NCI-H2107 (cell line): Measurements from ENCODE around the gene AKR1B15.

ENCODE experiments used
- DNase-seq: peaks from one replicate; lab custom pipeline; 2025; lab: John Stamatoyannopoulos, UW

Gene AKR1B15

GRCh38 chr7:134618756-134619530, 70.0 kb downstream of the AKR1B15 start:
- DNase-seq: no peak

DNA sequence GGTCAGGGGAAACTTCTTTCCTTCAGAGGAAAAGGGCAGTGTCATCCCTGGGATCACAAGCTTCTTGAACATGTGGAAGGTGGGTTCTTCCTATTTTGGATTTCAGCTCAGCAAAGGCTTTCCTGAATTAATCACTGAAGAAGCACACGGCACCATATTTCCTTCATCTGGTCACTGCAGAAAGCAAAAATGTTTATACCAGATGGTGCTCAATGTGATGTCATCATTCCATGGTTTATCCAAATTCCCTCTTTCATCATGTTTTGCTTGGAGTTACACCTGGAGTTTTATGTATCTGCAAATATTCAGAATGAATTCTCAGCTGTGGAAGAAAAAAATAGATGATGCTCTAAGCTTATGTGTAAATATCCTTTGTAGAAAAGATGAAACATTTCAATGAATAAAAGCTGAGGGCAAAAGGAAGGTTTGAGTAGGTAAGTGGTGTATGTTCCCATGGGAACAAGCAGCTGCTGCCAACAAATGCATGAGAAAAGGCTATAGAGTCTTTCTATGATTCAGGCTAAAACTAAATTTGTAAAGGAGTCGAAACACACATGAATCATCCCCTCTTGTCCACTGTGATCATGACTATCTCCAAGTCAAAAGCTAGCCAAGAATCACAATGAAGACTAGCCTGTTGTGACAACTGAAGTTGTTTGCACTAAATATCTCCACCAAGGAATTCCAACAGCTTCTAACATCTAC, 70.9 kb downstream of the AKR1B15 start:
- no peak for DNase-seq

- DNase-seq: no peak
Observed at GRCh38 chr7:134622303-134622995, 73.5 kb downstream of the AKR1B15 start.

DNA sequence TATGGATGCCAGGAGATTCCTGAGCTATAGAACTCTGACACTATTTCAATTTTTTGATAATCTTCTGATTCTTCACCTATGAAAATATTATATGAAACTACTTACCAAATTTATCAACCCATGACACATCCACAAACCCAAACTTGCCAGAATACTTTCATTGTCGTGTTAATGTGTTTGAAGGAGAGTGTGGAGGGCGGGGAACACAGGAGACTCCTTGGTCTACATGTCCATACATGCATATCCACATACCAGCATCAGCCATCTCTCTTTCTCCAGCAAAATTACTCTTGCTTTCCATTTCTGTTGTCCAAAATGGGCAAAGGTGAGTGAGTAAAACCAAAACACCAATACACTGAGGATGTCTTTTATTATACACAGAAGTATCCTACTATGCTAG, 74.3 kb downstream of the AKR1B15 start:
- no peak for DNase-seq

- no peak for DNase-seq
Observed at GRCh38 chr7:134625550-134625949, 76.6 kb downstream of the AKR1B15 start.

DNA sequence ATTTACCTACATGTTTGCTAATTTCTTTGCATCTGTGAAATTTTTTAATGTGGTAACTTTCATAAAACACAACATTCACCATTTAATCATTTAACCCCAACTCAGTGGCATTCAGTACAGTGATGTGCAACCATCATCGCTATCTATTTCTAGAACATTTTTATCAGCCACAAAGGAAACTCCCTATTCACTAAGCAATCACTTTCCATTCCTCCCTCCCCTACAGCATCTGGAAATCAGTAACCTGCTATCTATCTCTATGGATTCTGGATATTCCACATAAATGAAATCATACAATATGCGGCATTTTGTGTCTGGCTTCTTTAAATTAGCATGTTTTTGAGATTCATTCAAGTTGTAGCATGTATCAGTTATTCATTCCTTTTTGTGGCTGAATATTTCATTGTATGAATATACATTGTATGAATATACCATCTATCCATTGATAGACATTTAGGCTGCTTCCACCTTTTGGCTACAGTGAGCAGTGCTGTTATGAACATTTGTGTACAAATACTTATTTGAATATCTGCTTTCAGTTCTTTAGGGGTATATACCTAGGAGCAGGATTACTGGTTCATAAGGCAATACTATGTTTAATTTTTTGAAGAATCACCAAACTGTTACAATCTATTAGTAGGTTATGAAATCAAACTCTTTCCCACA, 78.3 kb downstream of the AKR1B15 start:
- no peak for DNase-seq

- DNase-seq: no peak
Observed at GRCh38 chr7:134627775-134628153, 78.9 kb downstream of the AKR1B15 start.

- DNase-seq: no peak
Observed at GRCh38 chr7:134629445-134629844, 80.5 kb downstream of the AKR1B15 start.
